ENCODE data around the gene ENOX1.

Gene ENOX1

DNA sequence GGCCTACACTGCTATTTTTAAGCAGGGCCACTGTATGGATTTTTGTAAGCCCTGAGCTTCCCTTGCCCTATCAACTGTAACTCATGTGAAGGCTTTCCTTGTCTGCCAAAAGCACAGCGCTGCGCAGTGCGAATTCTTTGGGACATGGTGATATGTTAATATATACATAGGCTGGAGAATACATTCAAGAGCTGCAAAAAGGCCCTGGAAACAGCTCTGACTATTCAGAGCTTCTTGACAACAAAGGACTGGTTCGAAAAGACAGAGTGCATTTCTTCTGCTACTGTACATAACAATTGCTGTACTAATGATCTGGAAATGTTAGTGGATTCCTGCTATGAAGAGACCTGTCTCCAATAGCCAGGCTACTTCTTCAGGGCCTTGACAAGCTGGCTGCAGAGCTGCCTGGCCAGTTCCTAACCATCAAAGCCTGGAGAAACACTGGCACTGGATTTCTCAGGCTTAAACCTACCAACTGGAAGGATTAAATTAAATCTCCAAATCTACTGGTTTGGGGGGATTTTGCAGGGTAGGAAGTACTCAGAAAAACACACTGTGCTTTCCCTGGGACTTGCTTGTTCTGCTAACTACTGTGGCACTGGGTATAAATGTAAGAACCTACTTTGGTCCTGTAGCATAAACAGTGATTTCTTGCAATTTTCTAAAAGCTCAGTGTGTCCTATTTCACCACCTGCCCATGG lies 516.5 kb downstream of the ENOX1 start:
- DNase-seq (ENCODE audit: low read depth), result no peak
- no peak overlapping the region for H3K4me3 ChIP-seq (ENCODE audit: low read depth, low read length)
- TF ChIP-seq CTCF (IDR thresholded peaks at IDR 0.05; ENCODE audit: control insufficient read depth, extremely low read depth, insufficient read depth), result no peak

DNA sequence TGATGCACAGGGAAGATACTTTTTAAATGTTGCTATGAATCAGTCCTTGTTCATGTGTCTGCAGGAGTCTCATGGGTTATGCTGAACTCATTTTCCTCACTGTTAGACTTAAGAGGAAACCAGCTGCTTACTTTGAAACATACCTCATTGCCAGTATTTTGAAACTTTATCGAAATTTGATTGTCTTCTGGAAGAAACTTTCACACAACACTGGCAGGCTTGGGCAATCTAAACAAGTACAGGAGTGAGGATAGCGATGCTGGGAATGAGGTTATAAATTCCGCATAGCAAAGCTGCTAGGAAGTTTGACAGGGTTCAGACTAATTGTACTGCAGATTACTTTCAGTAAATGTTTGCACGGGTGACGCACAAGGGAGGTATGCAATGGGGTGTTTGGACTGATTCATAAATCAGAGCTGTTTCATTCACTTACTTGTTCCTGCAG lies 517.7 kb downstream of the ENOX1 start:
- no peak overlapping the region for H3K4me3 ChIP-seq (ENCODE audit: low read depth, low read length)
- no peak for TF ChIP-seq CTCF (IDR thresholded peaks at IDR 0.05; ENCODE audit: control insufficient read depth, extremely low read depth, insufficient read depth)
- DNase-seq (ENCODE audit: low read depth), result no peak

GRCh38 chr13:43268632-43269031 lies 518.1 kb downstream of the ENOX1 start:
- H3K4me3 ChIP-seq (ENCODE audit: low read depth, low read length), result no peak overlapping the region
- TF ChIP-seq CTCF (IDR thresholded peaks at IDR 0.05; ENCODE audit: control insufficient read depth, extremely low read depth, insufficient read depth), result no peak
- DNase-seq (ENCODE audit: low read depth), result no peak

DNA sequence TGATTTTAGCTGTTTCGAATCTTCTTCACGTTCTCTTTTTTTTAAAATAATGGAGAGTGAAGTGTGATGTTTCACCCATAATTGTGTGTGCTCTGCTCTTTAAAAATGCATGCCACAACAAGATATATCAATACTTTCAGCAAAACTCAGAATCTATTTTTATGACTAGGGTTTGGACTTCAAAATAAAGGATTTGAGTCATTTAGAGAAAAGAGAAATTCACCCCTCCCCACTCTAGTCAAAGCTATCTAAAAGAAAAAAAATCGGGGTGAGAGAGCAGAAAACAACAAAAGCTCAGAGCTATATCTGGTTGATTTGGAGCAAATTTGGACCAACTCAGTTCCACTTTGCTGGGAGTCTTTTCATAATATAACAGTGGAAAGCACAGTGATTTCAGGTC lies 518.9 kb downstream of the ENOX1 start:
- no peak overlapping the region for H3K4me3 ChIP-seq (ENCODE audit: low read depth, low read length)
- no peak for DNase-seq (ENCODE audit: low read depth)
- TF ChIP-seq CTCF (IDR thresholded peaks at IDR 0.05; ENCODE audit: control insufficient read depth, extremely low read depth, insufficient read depth), result no peak

GRCh38 chr13:43266936-43267615 lies 519.7 kb downstream of the ENOX1 start:
- no peak overlapping the region for H3K4me3 ChIP-seq (ENCODE audit: low read depth, low read length)
- no peak for TF ChIP-seq CTCF (IDR thresholded peaks at IDR 0.05; ENCODE audit: control insufficient read depth, extremely low read depth, insufficient read depth)
- no peak for DNase-seq (ENCODE audit: low read depth)

DNA sequence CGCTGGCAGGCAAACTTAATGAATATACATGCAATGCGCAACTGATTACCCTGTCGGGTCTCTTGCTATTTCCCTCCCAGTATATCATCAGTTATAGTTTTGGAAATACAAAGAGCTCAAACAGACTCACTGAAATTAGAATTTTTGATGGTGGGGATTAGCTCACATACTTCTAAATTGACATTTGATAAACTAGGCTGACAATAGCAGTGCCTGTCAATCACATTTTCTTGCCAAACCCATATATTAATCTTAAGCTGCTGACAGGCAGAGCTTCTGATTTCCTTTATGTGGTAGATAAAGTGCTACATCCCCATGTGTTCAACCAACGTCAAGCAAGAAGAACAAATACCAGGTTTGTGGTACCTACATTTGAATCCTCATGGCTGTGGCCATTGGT lies 521.7 kb downstream of the ENOX1 start:
- no peak overlapping the region for H3K4me3 ChIP-seq (ENCODE audit: low read depth, low read length)
- DNase-seq (ENCODE audit: low read depth), result no peak
- no peak for TF ChIP-seq CTCF (IDR thresholded peaks at IDR 0.05; ENCODE audit: control insufficient read depth, extremely low read depth, insufficient read depth)
